ENCODE data around the gene FLNB. TPM values are rescaled to one million over a fixed set of nuclear protein-coding genes. Genes with fewer than 3 reads are reported as not detected.

FLNB gene
- total RNA-seq, 2 experiments from 2014 or later = 39.7 to 42.1 TPM

DNA sequence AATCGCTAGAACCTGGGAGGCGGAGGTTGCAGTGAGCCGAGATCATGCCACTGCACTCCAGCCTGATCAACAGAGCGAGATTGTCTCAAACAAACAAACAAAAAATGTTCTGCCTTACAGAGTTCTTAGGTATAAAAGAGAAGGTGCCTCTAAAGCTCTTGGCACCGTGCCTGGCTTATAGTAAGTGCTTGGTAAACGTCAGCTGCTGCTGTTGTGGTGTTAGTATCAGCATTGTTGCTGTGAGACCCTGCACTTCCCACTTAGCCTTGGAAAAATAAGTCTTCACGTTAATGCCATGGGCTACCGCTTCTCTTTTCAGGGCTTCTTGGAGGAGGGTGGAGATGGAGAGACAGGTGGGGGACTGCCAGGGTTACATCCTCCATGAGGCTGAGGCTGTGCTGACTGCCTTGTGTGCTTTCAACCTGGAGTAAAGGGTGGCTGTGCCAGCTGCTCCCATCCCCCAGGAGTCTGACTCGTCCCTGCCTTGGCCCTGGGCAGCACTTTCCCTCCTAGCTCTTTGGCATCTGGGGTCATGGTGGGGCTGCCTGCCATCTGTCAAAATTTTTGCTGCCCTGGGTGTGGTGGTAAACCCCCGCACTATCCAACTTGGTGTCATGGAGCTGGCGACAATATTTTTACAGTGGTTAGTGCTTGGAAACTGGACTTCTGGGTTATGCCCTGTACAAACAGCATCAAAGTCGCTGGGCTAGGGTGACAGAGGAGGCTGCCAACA, 17.8 kb downstream of the FLNB start:
- DNase-seq (no peak), ATAC-seq (ENCODE audit: poor library complexity) (no peak)
- H3K9me3 ChIP-seq (ENCODE audit: control insufficient read depth in 1 of 2, insufficient read depth in 1 of 2, low read length in 2 of 2) = no peaks in the 10 kb centered on the region
- no peaks in the 10 kb centered on the region for H3K27me3 ChIP-seq (ENCODE audit: control insufficient read depth in 1 of 2, insufficient read depth in 2 of 2, low read length in 2 of 2)
- no peak overlapping the region for H3K27ac ChIP-seq (ENCODE audit: low read depth in 1 of 2, low read length in 2 of 2)
- Mint-ChIP-seq H3K27ac (peak overlapping the region; percentile 54), H3K4me3 (no peak overlapping the region), H3K4me1 (ENCODE audit: low read depth) (peaks cover 43% of the 10 kb centered on the region), H3K36me3 (ENCODE audit: low read depth) (no peaks in the 10 kb centered on the region), H3K9me3 (no peaks in the 10 kb centered on the region), H3K27me3 (no peaks in the 10 kb centered on the region)
- H3K4me3 ChIP-seq (ENCODE audit: low read length) = no peak overlapping the region
- no peaks in the 10 kb centered on the region for H3K36me3 ChIP-seq (ENCODE audit: insufficient read depth, low read length)
- H3K4me1 ChIP-seq (ENCODE audit: insufficient read depth, low read length) = peaks cover 15% of the 10 kb centered on the region
- POLR2A ChIA-PET = no interaction called here
- TF ChIP-seq, protein P1, sequence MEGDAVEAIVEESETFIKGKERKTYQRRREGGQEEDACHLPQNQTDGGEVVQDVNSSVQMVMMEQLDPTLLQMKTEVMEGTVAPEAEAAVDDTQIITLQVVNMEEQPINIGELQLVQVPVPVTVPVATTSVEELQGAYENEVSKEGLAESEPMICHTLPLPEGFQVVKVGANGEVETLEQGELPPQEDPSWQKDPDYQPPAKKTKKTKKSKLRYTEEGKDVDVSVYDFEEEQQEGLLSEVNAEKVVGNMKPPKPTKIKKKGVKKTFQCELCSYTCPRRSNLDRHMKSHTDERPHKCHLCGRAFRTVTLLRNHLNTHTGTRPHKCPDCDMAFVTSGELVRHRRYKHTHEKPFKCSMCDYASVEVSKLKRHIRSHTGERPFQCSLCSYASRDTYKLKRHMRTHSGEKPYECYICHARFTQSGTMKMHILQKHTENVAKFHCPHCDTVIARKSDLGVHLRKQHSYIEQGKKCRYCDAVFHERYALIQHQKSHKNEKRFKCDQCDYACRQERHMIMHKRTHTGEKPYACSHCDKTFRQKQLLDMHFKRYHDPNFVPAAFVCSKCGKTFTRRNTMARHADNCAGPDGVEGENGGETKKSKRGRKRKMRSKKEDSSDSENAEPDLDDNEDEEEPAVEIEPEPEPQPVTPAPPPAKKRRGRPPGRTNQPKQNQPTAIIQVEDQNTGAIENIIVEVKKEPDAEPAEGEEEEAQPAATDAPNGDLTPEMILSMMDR (IDR thresholded peaks at IDR 0.05) = no peak
- intact Hi-C loops (cut with DNase I, micrococcal nuclease) = no loop called here
- CTCF ChIA-PET = no interaction called here

DNA sequence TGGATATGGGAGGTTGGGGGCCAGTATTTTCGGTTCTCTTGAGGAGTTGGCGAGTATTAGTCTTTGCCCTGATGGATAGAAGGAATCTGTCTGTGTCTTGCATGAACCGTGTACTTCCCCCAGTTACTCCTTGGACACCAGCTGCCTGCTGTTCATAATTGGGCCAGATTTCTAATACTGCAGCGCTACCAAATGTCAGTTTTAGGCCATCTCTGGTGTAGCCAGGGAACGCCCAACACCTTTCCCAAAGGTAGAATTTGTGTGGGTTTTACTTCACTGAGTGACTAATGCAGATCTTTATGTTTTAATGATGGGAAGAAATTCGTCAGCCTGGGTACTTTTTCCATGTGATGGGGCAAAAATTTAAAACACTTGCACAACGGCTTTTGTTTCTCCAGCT, 18.4 kb downstream of the FLNB start:
- Histone ChIP-seq H3K4me3 (ENCODE audit: low read length) (no peak overlapping the region), H3K9me3 (ENCODE audit: control insufficient read depth in 1 of 2, insufficient read depth in 1 of 2, low read length in 2 of 2) (no peaks in the 10 kb centered on the region), H3K27me3 (ENCODE audit: control insufficient read depth in 1 of 2, insufficient read depth in 2 of 2, low read length in 2 of 2) (no peaks in the 10 kb centered on the region), H3K4me1 (ENCODE audit: insufficient read depth, low read length) (peaks cover 10% of the 10 kb centered on the region), H3K27ac (ENCODE audit: low read depth in 1 of 2, low read length in 2 of 2) (no peak overlapping the region), H3K36me3 (ENCODE audit: insufficient read depth, low read length) (no peaks in the 10 kb centered on the region)
- DNase-seq (no peak), ATAC-seq (ENCODE audit: poor library complexity) (no peak)
- peaks cover 38% of the 10 kb centered on the region for H3K4me1 Mint-ChIP-seq (ENCODE audit: low read depth)
- H3K36me3 Mint-ChIP-seq (ENCODE audit: low read depth) = no peaks in the 10 kb centered on the region
- intact Hi-C loops (cut with DNase I, micrococcal nuclease) = no loop called here
- no peak overlapping the region for H3K4me3 Mint-ChIP-seq
- H3K27me3 Mint-ChIP-seq = no peaks in the 10 kb centered on the region
- ChIA-PET CTCF (no interaction called here), POLR2A (no interaction called here)
- H3K27ac Mint-ChIP-seq = peak overlapping the region; percentile 54
- TF ChIP-seq, protein P1 (IDR thresholded peaks at IDR 0.05) = no peak
- H3K9me3 Mint-ChIP-seq = no peaks in the 10 kb centered on the region

DNA sequence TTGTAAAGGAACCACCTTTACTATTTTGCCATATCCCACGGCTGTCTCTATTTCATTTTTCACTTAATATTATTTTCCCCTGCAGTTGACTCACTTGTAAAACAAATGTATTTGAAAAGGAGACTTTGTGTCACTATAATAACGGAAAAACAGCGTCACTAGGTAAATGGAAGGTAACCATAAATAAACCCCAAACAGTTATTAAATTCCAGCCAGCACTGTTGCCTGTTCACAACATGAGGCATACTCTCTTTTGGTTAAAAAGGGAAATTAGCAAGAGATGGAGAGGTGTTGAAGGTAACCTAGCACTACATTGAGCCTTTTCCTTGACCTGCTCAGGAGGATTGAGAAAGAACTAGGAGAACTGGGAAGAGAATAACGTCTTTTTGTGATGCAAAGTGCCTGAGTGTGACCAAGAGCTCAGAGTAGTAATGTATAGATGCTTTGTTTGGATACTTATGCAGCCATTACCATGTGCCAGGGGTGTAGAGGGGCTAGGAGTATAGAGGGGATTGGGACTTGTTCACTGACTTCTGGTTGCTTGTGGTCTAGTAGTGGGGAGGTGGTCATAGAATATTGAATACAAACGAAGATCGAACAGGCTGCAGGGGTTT, 19.6 kb downstream of the FLNB start:
- DNase-seq (no peak), ATAC-seq (ENCODE audit: poor library complexity) (no peak)
- H3K4me3 Mint-ChIP-seq = no peak overlapping the region
- no peaks in the 10 kb centered on the region for H3K9me3 Mint-ChIP-seq
- intact Hi-C loops (cut with DNase I, micrococcal nuclease) = no loop called here
- H3K27ac ChIP-seq (ENCODE audit: low read depth in 1 of 2, low read length in 2 of 2) = no peak overlapping the region
- ChIA-PET CTCF (no interaction called here), POLR2A (interaction anchor here (0.9 kb wide), 1 partner anchor 11 kb away, joined by 3 read pairs; no protein-coding TSS in a partner anchor)
- H3K4me3 ChIP-seq (ENCODE audit: low read length) = no peak overlapping the region
- no peaks in the 10 kb centered on the region for H3K27me3 ChIP-seq (ENCODE audit: control insufficient read depth in 1 of 2, insufficient read depth in 2 of 2, low read length in 2 of 2)
- H3K9me3 ChIP-seq (ENCODE audit: control insufficient read depth in 1 of 2, insufficient read depth in 1 of 2, low read length in 2 of 2) = no peaks in the 10 kb centered on the region
- peaks cover 37% of the 10 kb centered on the region for H3K4me1 Mint-ChIP-seq (ENCODE audit: low read depth)
- H3K27ac Mint-ChIP-seq = no peak overlapping the region
- TF ChIP-seq, protein P1 (IDR thresholded peaks at IDR 0.05) = no peak
- peaks cover 5% of the 10 kb centered on the region for H3K4me1 ChIP-seq (ENCODE audit: insufficient read depth, low read length)
- no peaks in the 10 kb centered on the region for H3K27me3 Mint-ChIP-seq
- H3K36me3 Mint-ChIP-seq (ENCODE audit: low read depth) = no peaks in the 10 kb centered on the region
- no peaks in the 10 kb centered on the region for H3K36me3 ChIP-seq (ENCODE audit: insufficient read depth, low read length)
